Suprapubic skin (tissue), 4 donors: ENCODE results near the gene BSX. TPM values are rescaled to one million over a fixed set of nuclear protein-coding genes. Genes with fewer than 3 reads are reported as not detected.

Source experiments
- DNase-seq, 2 donors: peaks; one replicate each; pipeline ENCODE4 v3.0.0-alpha.2; 2019; ENCODE audit warnings: low spot score in 2 of 2
- H3K27ac ChIP-seq: fragments of 200-600 bp; sonication (generic); one replicate; pipeline ENCODE4 v1.5.1; 2019
- H3K27me3 ChIP-seq: fragments of 200-600 bp; sonication (generic); one replicate; pipeline ENCODE4 v1.5.1; 2019
- H3K36me3 ChIP-seq: fragments of 200-600 bp; sonication (generic); one replicate; pipeline ENCODE4 v1.5.1; 2019
- H3K4me1 ChIP-seq: fragments of 200-600 bp; sonication (generic); one replicate; pipeline ENCODE4 v1.5.1; 2019
- H3K4me3 ChIP-seq: fragments of 200-600 bp; sonication (generic); one replicate; pipeline ENCODE4 v1.5.1; 2019; ENCODE audit warnings: mild to moderate bottlenecking
- H3K9me3 ChIP-seq: fragments of 200-600 bp; sonication (generic); one replicate; pipeline ENCODE4 v1.5.1; 2019
- EP300 ChIP-seq: sonication (generic); formaldehyde crosslinking; IDR thresholded peaks from one replicate; pipeline ENCODE4 v1.6.1; 2017; ENCODE audit warnings: antibody characterized with exemption
- POLR2A ChIP-seq, 2 donors: fragments of 450-650 bp; IDR thresholded peaks; one replicate each; pipeline ENCODE4 v1.6.1; 2017; ENCODE audit warnings: antibody characterized with exemption in 2 of 2, mild to moderate bottlenecking in 2 of 2, moderate library complexity in 2 of 2
- POLR2AphosphoS5 ChIP-seq, 3 donors: sonication (generic); formaldehyde crosslinking; IDR thresholded peaks; one replicate each; pipeline ENCODE4 v1.6.1; 2017; ENCODE audit warnings: antibody characterized with exemption in 3 of 3
- WGBS: methylation state at CpG from one replicate; pipeline ENCODE4 v1.1.5; 2018; 5-methylcytosine and 5-hydroxymethylcytosine counted together
- total RNA-seq, 4 donors: library from RNA; depleted of rRNA; stranded (reverse); fragments of >200 nt; gene quantifications; one replicate each; pipeline ENCODE4 v1.1.0, GENCODE V29; 2016
- TF ChIP-seq, protein P1 (sequence below), 2 donors: fragments of 200-600 bp in 1 of 2; fragments of 450-650 bp in 1 of 2; sonication (generic) in 1 of 2; IDR thresholded peaks; one replicate each; pipeline ENCODE4 v1.5.1; 2016 to 2019; ENCODE audit warnings: antibody characterized with exemption in 2 of 2, mild to moderate bottlenecking in 1 of 2, moderate library complexity in 1 of 2

Gene BSX
- total RNA-seq, 4 donors from 2014 or later, result not detected

DNA sequence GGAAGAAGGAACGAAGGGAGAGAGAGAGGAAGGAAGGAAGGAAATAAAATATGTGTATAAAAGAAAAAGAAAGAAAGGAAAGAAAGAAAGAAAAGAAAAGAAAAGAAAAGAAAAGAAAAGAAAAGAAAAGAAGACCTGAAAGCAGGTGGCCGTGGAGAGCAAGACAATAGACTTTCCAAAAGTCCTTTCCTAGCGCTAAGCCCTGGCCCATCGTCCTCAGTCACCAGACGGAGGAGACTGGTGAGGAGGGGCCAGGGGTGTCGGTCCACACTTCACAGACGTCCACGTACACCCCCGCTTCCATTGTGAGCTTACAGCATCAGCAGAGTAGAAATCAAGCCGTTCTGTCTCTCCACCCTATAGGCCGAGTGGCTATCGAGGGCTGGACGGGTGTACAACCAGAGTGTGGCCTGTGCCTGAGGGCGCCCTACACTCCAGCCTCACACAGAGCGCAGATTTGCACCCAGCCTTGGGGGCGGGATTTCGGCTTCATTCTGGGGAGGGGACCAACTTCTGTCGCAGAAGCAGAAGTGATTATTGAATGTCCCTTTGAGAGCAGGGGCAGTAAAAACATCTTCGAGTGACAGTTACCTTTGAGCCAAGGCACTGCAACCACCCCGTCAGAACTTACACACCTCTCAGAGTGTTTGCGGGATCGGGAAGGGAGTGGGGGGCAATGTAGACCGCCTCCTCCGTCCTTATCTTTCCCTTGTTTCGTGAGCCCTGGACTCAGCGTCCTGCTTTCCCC, 2.0 kb upstream of the BSX start:
- TF ChIP-seq, protein P1, sequence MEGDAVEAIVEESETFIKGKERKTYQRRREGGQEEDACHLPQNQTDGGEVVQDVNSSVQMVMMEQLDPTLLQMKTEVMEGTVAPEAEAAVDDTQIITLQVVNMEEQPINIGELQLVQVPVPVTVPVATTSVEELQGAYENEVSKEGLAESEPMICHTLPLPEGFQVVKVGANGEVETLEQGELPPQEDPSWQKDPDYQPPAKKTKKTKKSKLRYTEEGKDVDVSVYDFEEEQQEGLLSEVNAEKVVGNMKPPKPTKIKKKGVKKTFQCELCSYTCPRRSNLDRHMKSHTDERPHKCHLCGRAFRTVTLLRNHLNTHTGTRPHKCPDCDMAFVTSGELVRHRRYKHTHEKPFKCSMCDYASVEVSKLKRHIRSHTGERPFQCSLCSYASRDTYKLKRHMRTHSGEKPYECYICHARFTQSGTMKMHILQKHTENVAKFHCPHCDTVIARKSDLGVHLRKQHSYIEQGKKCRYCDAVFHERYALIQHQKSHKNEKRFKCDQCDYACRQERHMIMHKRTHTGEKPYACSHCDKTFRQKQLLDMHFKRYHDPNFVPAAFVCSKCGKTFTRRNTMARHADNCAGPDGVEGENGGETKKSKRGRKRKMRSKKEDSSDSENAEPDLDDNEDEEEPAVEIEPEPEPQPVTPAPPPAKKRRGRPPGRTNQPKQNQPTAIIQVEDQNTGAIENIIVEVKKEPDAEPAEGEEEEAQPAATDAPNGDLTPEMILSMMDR (IDR thresholded peaks at IDR 0.05), result no peak
- TF ChIP-seq EP300 (no peak), POLR2A (IDR thresholded peaks at IDR 0.05) (no peak), POLR2AphosphoS5 (IDR thresholded peaks at IDR 0.05) (no peak)
- 12% methylated on average over 17 of the region's 26 CpGs for WGBS
- H3K36me3 ChIP-seq, result no peaks in the 10 kb centered on the region
- H3K27ac ChIP-seq, result no peak overlapping the region
- H3K4me3 ChIP-seq, result peak overlapping the region; percentile 59
- peaks cover 91% of the 10 kb centered on the region for H3K27me3 ChIP-seq
- DNase-seq, result no peak
- H3K9me3 ChIP-seq, result no peaks in the 10 kb centered on the region
- peaks cover 21% of the 10 kb centered on the region for H3K4me1 ChIP-seq

DNA sequence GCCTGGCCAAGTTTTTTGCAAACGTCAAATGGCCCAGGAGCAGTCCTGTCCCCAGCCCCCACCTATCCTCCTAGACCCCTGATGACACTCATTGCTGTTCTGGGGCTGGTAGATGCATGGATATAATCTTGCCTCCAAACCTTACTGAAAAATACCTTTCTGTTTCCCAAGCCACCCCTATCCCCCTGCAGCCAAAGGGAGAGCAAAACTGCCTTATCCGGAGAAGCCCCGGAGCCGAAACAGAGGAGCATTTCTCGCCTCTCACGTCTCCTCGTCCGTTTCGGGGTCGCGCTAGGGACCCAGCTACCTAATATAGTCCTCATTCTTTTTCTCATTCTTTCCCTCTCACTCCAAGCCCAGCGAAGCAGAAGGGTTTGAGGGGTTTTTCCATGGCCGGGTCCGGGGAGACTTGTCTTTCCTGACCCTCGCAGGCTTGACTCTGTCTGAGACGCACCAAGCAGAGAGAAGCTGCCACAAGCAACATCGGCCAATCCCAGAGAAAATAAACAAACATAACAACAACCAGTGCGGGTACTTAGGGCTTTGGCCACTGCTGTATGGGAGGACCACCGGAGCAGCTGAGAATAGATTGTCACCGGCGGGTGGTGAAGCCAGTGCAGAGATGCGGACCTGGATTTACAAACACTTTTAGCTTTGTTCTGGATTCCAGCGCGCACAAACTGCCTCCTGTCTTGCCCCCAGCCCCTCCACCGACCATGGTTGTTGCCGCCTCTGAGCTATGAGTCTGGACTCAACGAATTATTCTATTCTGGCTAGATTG, 1.6 kb downstream of the BSX start:
- Histone ChIP-seq H3K27ac (no peak overlapping the region), H3K4me1 (peaks cover 37% of the 10 kb centered on the region), H3K4me3 (no peak overlapping the region), H3K36me3 (no peaks in the 10 kb centered on the region), H3K27me3 (peaks cover 100% of the 10 kb centered on the region), H3K9me3 (no peaks in the 10 kb centered on the region)
- TF ChIP-seq EP300 (no peak), POLR2AphosphoS5 (IDR thresholded peaks at IDR 0.05) (no peak), POLR2A (IDR thresholded peaks at IDR 0.05) (no peak)
- TF ChIP-seq, protein P1 (IDR thresholded peaks at IDR 0.05), result no peak
- no peak for DNase-seq
- WGBS, result 4% methylated on average over 27 of the region's 27 CpGs

DNA sequence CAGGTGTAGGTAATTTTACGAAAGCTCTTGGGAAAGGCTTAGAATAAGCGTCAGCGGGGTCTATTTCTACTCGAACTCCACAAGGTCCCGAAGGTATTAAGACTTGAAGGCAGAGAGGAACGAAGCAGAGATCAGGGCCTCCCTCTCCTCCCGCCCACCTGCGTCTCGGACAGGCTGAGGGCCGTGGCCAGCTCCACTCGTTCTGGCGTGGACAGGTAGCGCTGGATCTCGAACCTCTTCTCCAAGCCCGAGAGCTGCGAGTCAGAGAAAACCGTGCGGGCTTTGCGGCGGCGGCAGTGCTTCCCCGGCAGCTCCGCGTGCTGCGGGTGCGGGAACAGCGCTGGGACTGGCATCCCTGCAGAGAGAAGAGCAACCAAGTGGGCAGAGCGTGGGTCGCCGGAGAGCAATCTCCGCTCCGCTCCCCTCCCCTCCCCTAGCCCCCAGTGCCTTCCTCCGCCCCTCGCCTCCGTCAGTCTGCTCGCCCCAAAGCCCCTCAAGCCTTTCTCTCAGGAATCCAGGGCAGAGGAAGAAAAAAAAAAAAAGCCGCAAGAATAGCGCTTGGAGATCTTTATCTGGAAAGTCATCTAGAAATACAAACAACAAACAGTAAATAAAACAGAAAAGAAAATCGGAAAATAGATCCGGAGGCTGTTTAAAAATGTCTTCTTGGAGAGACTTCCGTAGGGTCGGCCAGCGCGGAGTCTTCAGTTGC, 2.4 kb downstream of the BSX start:
- Histone ChIP-seq H3K36me3 (no peaks in the 10 kb centered on the region), H3K27me3 (peaks cover 100% of the 10 kb centered on the region), H3K4me1 (peaks cover 30% of the 10 kb centered on the region), H3K27ac (no peak overlapping the region), H3K4me3 (no peak overlapping the region), H3K9me3 (no peaks in the 10 kb centered on the region)
- no peak for TF ChIP-seq POLR2A (IDR thresholded peaks at IDR 0.05)
- no peak for TF ChIP-seq POLR2AphosphoS5 (IDR thresholded peaks at IDR 0.05)
- no peak for TF ChIP-seq EP300
- TF ChIP-seq, protein P1 (IDR thresholded peaks at IDR 0.05), result no peak
- WGBS, result 6% methylated on average over 43 of the region's 44 CpGs
- no peak for DNase-seq

DNA sequence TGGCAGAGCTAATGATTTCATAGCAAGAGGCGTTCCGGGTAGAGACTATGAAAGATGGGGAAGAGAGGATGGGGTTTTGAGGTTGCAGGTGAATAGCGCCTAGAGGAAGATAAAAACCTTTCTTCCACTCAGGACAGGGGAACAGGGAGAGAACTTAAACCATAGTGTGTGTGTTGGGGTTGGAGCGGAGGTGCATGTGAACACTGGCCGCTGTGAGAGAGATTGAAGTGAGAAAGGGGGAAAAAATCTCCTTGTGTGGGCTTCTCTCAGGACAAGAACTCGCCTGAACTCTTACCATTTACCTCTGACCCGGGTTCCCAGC, 3.4 kb downstream of the BSX start:
- no peak overlapping the region for H3K27ac ChIP-seq
- peaks cover 100% of the 10 kb centered on the region for H3K27me3 ChIP-seq
- TF ChIP-seq, protein P1 (IDR thresholded peaks at IDR 0.05), result no peak
- no peak for TF ChIP-seq EP300
- no peak for TF ChIP-seq POLR2A (IDR thresholded peaks at IDR 0.05)
- no peak for TF ChIP-seq POLR2AphosphoS5 (IDR thresholded peaks at IDR 0.05)
- H3K4me3 ChIP-seq, result no peak overlapping the region
- DNase-seq, result no peak
- H3K9me3 ChIP-seq, result no peaks in the 10 kb centered on the region
- 14% methylated on average over 7 of the region's 7 CpGs for WGBS
- H3K4me1 ChIP-seq, result peaks cover 21% of the 10 kb centered on the region
- no peaks in the 10 kb centered on the region for H3K36me3 ChIP-seq
